Neuronal stem cell (in vitro differentiated cells): ENCODE measurements around the gene MRPS34.

ENCODE experiments used
- DNase-seq: peaks from one replicate; pipeline ENCODE4 v3.0.0-alpha.2; 2013; ENCODE audit warnings: low spot score
- H2AFZ ChIP-seq: one replicate; pipeline ENCODE4 v1.6.1; 2013; ENCODE audit warnings: mild to moderate bottlenecking, low read length, inconsistent platforms
- H2AK5ac ChIP-seq: 2 replicates; pipeline ENCODE4 v1.6.1; 2013; ENCODE audit warnings: low read depth, mild to moderate bottlenecking, inconsistent platforms, low read length, moderate library complexity, mixed read lengths
- H2BK120ac ChIP-seq: 2 replicates; pipeline ENCODE4 v1.6.1; 2013; ENCODE audit warnings: low read depth, mild to moderate bottlenecking, inconsistent platforms, low read length, moderate library complexity, mixed read lengths
- H2BK12ac ChIP-seq: one replicate; pipeline ENCODE4 v1.6.1; 2013; ENCODE audit warnings: low read length, inconsistent platforms
- H2BK15ac ChIP-seq: 2 replicates; pipeline ENCODE4 v1.6.1; 2013; ENCODE audit warnings: mild to moderate bottlenecking, low read length, inconsistent platforms, mixed read lengths
- H2BK5ac ChIP-seq: one replicate; pipeline ENCODE4 v1.6.1; 2013; ENCODE audit warnings: inconsistent platforms, mild to moderate bottlenecking, low read length, moderate library complexity
- H3K14ac ChIP-seq: one replicate; pipeline ENCODE4 v1.6.1; 2013; ENCODE audit warnings: low read length, inconsistent platforms
- H3K18ac ChIP-seq: 2 replicates; pipeline ENCODE4 v1.6.1; 2013; ENCODE audit warnings: low read length, inconsistent platforms
- H3K23ac ChIP-seq: 2 replicates; pipeline ENCODE4 v1.6.1; 2013; ENCODE audit warnings: low read depth, mild to moderate bottlenecking, mixed read lengths, low read length, inconsistent platforms; ENCODE audit not compliant: poor library complexity
- H3K27ac ChIP-seq: replicated peaks from 3 replicates; pipeline ENCODE4 v1.5.1; 2013; ENCODE audit warnings: low read length, inconsistent platforms
- H3K27me3 ChIP-seq, 3 experiments: 2 replicates each; pipeline ENCODE4 v1.6.1; 2013; ENCODE audit warnings: low read length in 3 of 3, mild to moderate bottlenecking in 2 of 3, inconsistent platforms in 1 of 3, low read depth in 1 of 3, mixed read lengths in 1 of 3, moderate library complexity in 1 of 3; ENCODE audit not compliant: control insufficient read depth in 3 of 3, insufficient read depth in 3 of 3
- H3K36me3 ChIP-seq, 2 donors: replicated peaks in 1 of 2; 2 replicates each; pipeline ENCODE4 v1.6.1; 2013; ENCODE audit warnings: low read length in 2 of 2; ENCODE audit not compliant: control insufficient read depth in 2 of 2, insufficient read depth in 2 of 2
- H3K4ac ChIP-seq: 2 replicates; pipeline ENCODE4 v1.6.1; 2013; ENCODE audit warnings: inconsistent platforms, mild to moderate bottlenecking, low read length, moderate library complexity
- H3K4me1 ChIP-seq, 2 donors: 1 replicate in 1 of 2; 2 replicates in 1 of 2; pipeline ENCODE4 v1.6.1; 2013; ENCODE audit warnings: low read length in 2 of 2, low read depth in 1 of 2; ENCODE audit not compliant: control insufficient read depth in 2 of 2, insufficient read depth in 1 of 2
- H3K4me2 ChIP-seq: one replicate; pipeline ENCODE4 v1.6.1; 2013; ENCODE audit warnings: mild to moderate bottlenecking, low read length, inconsistent platforms; ENCODE audit not compliant: insufficient read depth, poor library complexity, severe bottlenecking
- H3K4me3 ChIP-seq, 2 donors: 2 replicates each; pipeline ENCODE4 v1.5.1; 2013; ENCODE audit warnings: low read length in 2 of 2, mild to moderate bottlenecking in 2 of 2, inconsistent platforms in 1 of 2, moderate library complexity in 1 of 2
- H3K79me1 ChIP-seq: one replicate; pipeline ENCODE4 v1.6.1; 2013; ENCODE audit warnings: low read depth, mild to moderate bottlenecking, inconsistent platforms, low read length, moderate library complexity
- H3K9ac ChIP-seq: one replicate; pipeline ENCODE4 v1.6.1; 2013; ENCODE audit warnings: mild to moderate bottlenecking, low read depth, low read length, inconsistent platforms; ENCODE audit not compliant: poor library complexity
- H3K9me3 ChIP-seq, 2 donors: replicated peaks in 1 of 2; 2 replicates each; pipeline versions ENCODE3 to v1.6.1; 2013; ENCODE audit warnings: low read length in 2 of 2, mild to moderate bottlenecking in 2 of 2, inconsistent platforms in 1 of 2, low read depth in 1 of 2, mixed read lengths in 1 of 2, moderate library complexity in 1 of 2; ENCODE audit not compliant: control insufficient read depth in 2 of 2, insufficient read depth in 1 of 2
- H4K8ac ChIP-seq: one replicate; pipeline ENCODE4 v1.6.1; 2013; ENCODE audit warnings: low read depth, mild to moderate bottlenecking, inconsistent platforms, low read length, moderate library complexity
- H4K91ac ChIP-seq: one replicate; pipeline ENCODE4 v1.6.1; 2013; ENCODE audit warnings: low read length, low read depth, mild to moderate bottlenecking, inconsistent platforms; ENCODE audit not compliant: poor library complexity
- WGBS, 2 donors: extraction: QIAGEN DNeasy Blood & Tissue Kit; methylation state at CpG; one replicate each; pipeline ENCODE4 v1.1.7; 2013; ENCODE audit warnings: missing lambda C conversion rate in 2 of 2, mixed read lengths in 1 of 2; ENCODE audit not compliant: insufficient read length in 2 of 2, insufficient replicate concordance in 1 of 2; ENCODE audit errors: extremely low coverage in 2 of 2; 5-methylcytosine and 5-hydroxymethylcytosine counted together

MRPS34 gene

DNA sequence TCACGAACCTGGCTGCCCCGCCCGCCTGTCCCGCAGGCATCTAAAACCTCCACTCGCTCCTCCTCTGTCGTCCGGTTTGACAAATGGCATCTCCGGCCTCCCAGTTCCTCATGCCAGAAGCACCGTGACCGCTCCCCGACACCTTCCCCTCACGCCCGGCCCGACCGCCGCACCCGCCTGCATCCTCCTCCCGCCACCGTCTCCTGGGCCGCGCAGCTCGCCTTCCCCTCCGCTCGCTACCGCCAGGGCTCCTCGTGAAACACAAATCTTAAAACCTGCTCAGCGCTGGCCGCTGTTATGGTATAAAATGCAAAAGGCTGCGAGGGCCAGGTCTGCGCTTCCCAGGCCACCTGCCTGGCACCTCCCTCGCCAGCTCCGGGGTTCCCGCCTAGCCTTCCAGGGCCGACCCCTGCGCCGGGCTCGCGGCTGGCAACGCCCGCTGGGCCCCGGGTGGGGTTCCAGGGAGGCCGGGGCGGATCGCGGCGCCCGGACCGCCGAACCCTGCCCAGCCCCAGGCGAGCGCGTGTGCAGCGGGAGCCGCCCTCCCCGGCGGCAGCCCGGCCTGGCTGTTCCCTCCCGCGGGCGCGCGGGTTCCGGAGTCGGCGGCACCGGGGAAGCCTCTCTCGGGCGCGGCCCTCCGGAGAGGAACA is 8.9 kb upstream of the MRPS34 start:
- Histone ChIP-seq H3K4me3 (peak overlapping the region; percentile 95 to 97), H3K4me2 (peak overlapping the region; percentile 95), H3K18ac (peak overlapping the region; percentile 71), H2BK5ac (no peak overlapping the region), H3K9ac (peak overlapping the region; percentile 78), H2BK120ac (no peak overlapping the region), H2AK5ac (peak overlapping the region; percentile 63), H3K27ac (no peak overlapping the region), H4K91ac (no peak overlapping the region), H2BK15ac (no peak overlapping the region), H3K23ac (peak overlapping the region; percentile 80), H3K9me3 (no peaks in the 10 kb centered on the region), H2AFZ (peak overlapping the region; percentile 79), H2BK12ac (no peak overlapping the region), H4K8ac (no peak overlapping the region), H3K27me3 (no peaks in the 10 kb centered on the region), H3K4ac (no peak overlapping the region), H3K14ac (no peak overlapping the region), H3K79me1 (peaks cover 41% of the 10 kb centered on the region), H3K36me3 (peaks cover 31 to 68% of the 10 kb centered on the region in 2 donors), H3K4me1 (peaks cover 7% of the 10 kb centered on the region in 2 donors)
- WGBS, 2 donors, result no CpG with 5 or more reads among the region's 70 CpGs
- peak; percentile 14 for DNase-seq

- H3K9ac ChIP-seq, result no peak overlapping the region
- no CpG with 5 or more reads among the region's 20 CpGs for WGBS, 2 donors
- H3K9me3 ChIP-seq, result no peaks in the 10 kb centered on the region
- no peak for DNase-seq
- H3K4ac ChIP-seq, result no peak overlapping the region
- H3K79me1 ChIP-seq, result peaks cover 38% of the 10 kb centered on the region
- no peaks in the 10 kb centered on the region for H3K27me3 ChIP-seq
- peak overlapping the region; percentile 95 to 97 for H3K4me3 ChIP-seq
- H2BK120ac ChIP-seq, result no peak overlapping the region
- H3K36me3 ChIP-seq, result peaks cover 33 to 68% of the 10 kb centered on the region in 2 donors
- no peak overlapping the region for H4K8ac ChIP-seq
- H3K4me2 ChIP-seq, result peak overlapping the region; percentile 95
- H2BK15ac ChIP-seq, result no peak overlapping the region
- H3K14ac ChIP-seq, result no peak overlapping the region
- H2BK5ac ChIP-seq, result no peak overlapping the region
- H3K18ac ChIP-seq, result no peak overlapping the region
- H2AFZ ChIP-seq, result no peak overlapping the region
- no peak overlapping the region for H3K27ac ChIP-seq
- peaks cover 7% of the 10 kb centered on the region in 2 donors for H3K4me1 ChIP-seq
- H2BK12ac ChIP-seq, result no peak overlapping the region
- H2AK5ac ChIP-seq, result peak overlapping the region; percentile 63
- no peak overlapping the region for H4K91ac ChIP-seq
- H3K23ac ChIP-seq, result peak overlapping the region; percentile 80
Observed at GRCh38 chr16:1781254-1781653, 8.3 kb upstream of the MRPS34 start.

DNA sequence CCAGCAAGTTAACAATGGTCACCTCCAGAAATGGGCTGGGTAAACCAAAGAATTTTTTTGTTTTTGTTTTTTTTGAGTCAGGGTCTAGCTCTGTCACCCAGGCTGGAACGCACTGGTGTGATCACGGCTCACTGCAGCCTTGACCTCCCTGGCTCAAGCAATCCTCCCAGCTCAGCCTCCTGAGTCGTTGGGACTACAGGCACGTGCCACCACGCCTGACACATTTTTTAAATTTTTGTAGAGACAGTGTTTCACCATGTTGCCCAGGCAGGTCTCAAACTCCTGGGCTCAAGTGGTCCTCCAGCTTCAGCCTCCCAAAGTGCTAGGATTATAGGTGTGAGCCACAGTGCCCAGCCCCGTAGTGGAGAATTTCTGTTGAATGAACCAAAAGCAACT is 7.7 kb upstream of the MRPS34 start:
- Histone ChIP-seq H2BK15ac (no peak overlapping the region), H3K27me3 (no peaks in the 10 kb centered on the region), H3K4me1 (peaks cover 7% of the 10 kb centered on the region in 2 donors), H3K9me3 (no peaks in the 10 kb centered on the region), H3K27ac (no peak overlapping the region), H2AK5ac (no peak overlapping the region), H3K36me3 (peaks cover 33 to 68% of the 10 kb centered on the region in 2 donors), H2BK120ac (no peak overlapping the region), H2AFZ (no peak overlapping the region), H3K18ac (no peak overlapping the region), H2BK12ac (no peak overlapping the region), H3K23ac (peak overlapping the region; percentile 80), H4K91ac (no peak overlapping the region), H3K9ac (no peak overlapping the region), H3K4ac (no peak overlapping the region), H2BK5ac (no peak overlapping the region), H3K79me1 (peaks cover 33% of the 10 kb centered on the region), H4K8ac (no peak overlapping the region), H3K4me3 (peak overlapping the region in 1 of 2 donors; percentile 97), H3K14ac (no peak overlapping the region), H3K4me2 (no peak overlapping the region)
- no peak for DNase-seq
- WGBS, 2 donors, result no CpG with 5 or more reads among the region's 6 CpGs

DNA sequence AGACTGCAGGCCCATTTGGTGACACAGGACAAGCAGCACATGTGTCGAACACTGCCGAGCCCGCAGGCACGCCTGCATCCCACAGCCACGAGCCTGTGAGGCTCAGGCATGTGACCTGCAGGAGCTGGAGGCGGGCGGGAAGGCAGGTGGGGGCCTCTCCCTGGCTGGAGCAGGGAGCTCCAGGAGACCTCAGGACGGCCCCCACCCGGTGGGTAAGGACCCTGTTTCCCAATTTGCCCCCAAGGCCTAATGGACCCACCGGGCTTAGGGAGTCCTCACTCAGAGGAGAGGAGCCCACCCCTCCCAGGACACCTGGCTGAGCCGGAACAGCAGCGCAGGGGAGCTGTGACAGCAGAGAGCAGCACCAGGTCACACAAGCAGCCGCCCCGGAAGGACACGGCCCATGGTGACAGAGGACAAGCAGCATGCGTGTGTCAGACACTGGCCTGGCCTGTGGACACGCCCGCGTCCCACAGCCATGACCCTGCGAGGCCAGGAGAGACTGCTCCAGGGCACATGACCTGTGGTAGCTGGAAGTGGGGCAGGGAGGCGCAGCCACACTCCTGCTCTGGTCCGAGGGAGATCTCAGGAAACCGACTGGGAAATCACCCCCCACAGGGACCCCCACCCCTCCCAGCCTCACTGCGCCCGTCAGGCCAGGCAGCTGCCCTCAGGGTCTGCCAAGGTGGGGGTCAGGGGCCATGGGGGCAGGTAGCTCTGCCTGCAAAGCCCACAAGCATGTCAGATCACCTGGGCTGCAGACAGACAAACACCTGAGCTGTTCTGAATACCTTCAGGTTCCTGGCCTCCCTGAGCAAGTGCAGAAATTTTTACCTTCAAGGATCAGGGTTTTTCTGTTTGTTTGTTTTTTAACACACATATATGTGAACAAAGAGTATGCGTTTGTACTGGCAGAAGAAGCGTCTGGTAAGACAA is 7.1 kb upstream of the MRPS34 start:
- WGBS, 2 donors, result no CpG with 5 or more reads among the region's 27 CpGs
- H3K27me3 ChIP-seq, result no peaks in the 10 kb centered on the region
- no peak for DNase-seq
- H3K27ac ChIP-seq, result no peak overlapping the region
- H2BK120ac ChIP-seq, result no peak overlapping the region
- H3K4me2 ChIP-seq, result no peak overlapping the region
- H3K18ac ChIP-seq, result no peak overlapping the region
- H2AK5ac ChIP-seq, result peak overlapping the region; percentile 40
- H2BK5ac ChIP-seq, result no peak overlapping the region
- peak overlapping the region; percentile 6 for H2BK12ac ChIP-seq
- no peak overlapping the region for H3K9ac ChIP-seq
- H2BK15ac ChIP-seq, result no peak overlapping the region
- no peak overlapping the region for H3K4me3 ChIP-seq
- no peaks in the 10 kb centered on the region for H3K9me3 ChIP-seq
- no peak overlapping the region for H4K91ac ChIP-seq
- peaks cover 7% of the 10 kb centered on the region in 2 donors for H3K4me1 ChIP-seq
- peaks cover 37% of the 10 kb centered on the region for H3K79me1 ChIP-seq
- peaks cover 32 to 67% of the 10 kb centered on the region in 2 donors for H3K36me3 ChIP-seq
- no peak overlapping the region for H2AFZ ChIP-seq
- H3K23ac ChIP-seq, result peak overlapping the region; percentile 97
- H3K14ac ChIP-seq, result no peak overlapping the region
- H3K4ac ChIP-seq, result no peak overlapping the region
- H4K8ac ChIP-seq, result peak overlapping the region; percentile 65
